Measurements from ENCODE around the gene TTC28. TPM values are rescaled to one million over a fixed set of nuclear protein-coding genes. Genes with fewer than 3 reads are reported as not detected.
"Not testable (repeated sequence)": the region's sequence is repeated elsewhere in the genome, so short reads cannot be mapped to it uniquely, and the experiment has no call there.

The TTC28 gene
- total RNA-seq, 1 donor from 2014 or later, result 1.3 TPM

DNA sequence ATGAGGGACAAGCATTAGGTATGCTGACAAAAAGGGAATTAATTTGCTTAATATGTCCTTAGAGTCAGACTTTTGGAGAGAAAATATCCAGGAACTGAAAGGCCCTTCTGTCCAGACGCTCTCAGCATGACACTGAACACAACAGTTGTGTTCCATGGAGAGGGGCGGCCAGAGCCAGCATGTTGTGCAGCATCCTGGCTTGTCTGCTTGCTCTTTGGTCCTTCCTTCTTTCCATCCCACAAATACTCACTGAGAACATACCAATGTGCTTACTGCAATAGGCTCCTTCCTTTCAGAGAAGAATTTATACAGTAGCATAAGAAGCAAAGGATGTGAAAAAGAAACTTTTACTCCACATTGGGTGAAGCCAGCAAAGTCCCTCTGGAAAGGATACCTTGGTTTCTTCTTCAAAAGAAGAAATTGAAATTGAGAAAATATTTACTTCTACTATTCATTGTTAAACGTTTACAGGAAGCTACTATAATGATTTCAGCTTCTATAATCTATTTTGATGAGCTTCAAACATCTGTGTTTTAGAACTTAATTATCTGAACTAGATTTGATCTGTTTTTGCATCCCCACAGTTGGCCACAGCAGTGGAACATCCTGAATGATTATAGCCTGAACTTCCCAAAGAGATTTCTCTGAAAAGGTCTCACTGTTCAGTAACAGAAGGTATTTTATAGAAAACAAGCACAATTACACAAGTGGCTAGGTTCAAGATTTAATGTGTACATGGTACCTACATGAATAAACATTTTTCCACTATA lies 456.5 kb downstream of the TTC28 start:
- H3K36me3 ChIP-seq (ENCODE audit: control insufficient read depth, insufficient read depth, low read length), result no peaks in the 10 kb centered on the region
- no peak overlapping the region for H3K4me3 ChIP-seq (ENCODE audit: low read depth, low read length)
- H3K27me3 ChIP-seq (ENCODE audit: control insufficient read depth, insufficient read depth, low read length), result no peaks in the 10 kb centered on the region
- TF ChIP-seq, protein P1, sequence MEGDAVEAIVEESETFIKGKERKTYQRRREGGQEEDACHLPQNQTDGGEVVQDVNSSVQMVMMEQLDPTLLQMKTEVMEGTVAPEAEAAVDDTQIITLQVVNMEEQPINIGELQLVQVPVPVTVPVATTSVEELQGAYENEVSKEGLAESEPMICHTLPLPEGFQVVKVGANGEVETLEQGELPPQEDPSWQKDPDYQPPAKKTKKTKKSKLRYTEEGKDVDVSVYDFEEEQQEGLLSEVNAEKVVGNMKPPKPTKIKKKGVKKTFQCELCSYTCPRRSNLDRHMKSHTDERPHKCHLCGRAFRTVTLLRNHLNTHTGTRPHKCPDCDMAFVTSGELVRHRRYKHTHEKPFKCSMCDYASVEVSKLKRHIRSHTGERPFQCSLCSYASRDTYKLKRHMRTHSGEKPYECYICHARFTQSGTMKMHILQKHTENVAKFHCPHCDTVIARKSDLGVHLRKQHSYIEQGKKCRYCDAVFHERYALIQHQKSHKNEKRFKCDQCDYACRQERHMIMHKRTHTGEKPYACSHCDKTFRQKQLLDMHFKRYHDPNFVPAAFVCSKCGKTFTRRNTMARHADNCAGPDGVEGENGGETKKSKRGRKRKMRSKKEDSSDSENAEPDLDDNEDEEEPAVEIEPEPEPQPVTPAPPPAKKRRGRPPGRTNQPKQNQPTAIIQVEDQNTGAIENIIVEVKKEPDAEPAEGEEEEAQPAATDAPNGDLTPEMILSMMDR (IDR thresholded peaks at IDR 0.05; ENCODE audit: insufficient read depth, low read length, severe bottlenecking), result no peak
- DNase-seq (ENCODE audit: low read depth) (no peak), FAIRE-seq (no peak)

DNA sequence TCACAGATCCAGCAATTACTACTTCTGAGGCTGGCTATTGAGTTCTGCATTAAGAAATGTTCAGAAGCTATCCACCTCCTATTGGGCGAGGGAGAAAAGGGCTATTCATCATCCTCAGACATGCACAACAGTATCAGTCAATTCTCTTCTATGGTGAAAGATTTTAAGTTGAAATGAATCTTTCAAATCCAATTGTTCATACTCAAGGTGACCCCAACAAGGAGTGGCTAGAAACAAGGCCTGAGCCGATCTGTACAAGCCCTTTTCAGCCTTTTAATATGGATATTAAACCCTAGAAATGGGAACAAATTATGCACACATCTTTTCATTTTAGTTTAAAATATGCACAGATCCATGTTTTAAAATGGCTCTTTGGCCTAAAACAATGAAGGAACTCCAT lies 457.1 kb downstream of the TTC28 start:
- FAIRE-seq (no peak), DNase-seq (ENCODE audit: low read depth) (no peak)
- H3K36me3 ChIP-seq (ENCODE audit: control insufficient read depth, insufficient read depth, low read length), result no peaks in the 10 kb centered on the region
- TF ChIP-seq, protein P1 (IDR thresholded peaks at IDR 0.05; ENCODE audit: insufficient read depth, low read length, severe bottlenecking), result no peak
- no peaks in the 10 kb centered on the region for H3K27me3 ChIP-seq (ENCODE audit: control insufficient read depth, insufficient read depth, low read length)
- no peak overlapping the region for H3K4me3 ChIP-seq (ENCODE audit: low read depth, low read length)

DNA sequence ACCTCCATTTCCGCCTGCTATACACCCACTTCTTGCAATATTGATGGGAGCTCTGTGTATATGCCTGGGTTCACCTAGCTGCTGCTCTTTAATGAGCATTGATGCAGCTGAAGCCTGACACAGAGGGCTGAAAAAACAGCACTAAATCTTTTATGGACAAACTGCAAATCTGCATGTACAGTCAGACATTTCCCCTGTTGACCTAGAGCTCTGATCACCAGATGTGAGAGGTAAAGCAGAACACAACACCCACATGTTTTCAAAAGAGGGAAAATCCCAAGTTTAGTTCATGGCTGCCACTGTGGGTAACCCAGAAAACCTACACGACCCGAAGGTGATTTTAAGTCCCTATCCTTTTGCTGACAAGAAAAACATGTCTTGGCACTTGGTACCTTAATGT lies 457.6 kb downstream of the TTC28 start:
- H3K36me3 ChIP-seq (ENCODE audit: control insufficient read depth, insufficient read depth, low read length), result no peaks in the 10 kb centered on the region
- no peaks in the 10 kb centered on the region for H3K27me3 ChIP-seq (ENCODE audit: control insufficient read depth, insufficient read depth, low read length)
- no peak for DNase-seq (ENCODE audit: low read depth)
- H3K4me3 ChIP-seq (ENCODE audit: low read depth, low read length), result no peak overlapping the region
- no peak for FAIRE-seq
- TF ChIP-seq, protein P1 (IDR thresholded peaks at IDR 0.05; ENCODE audit: insufficient read depth, low read length, severe bottlenecking), result no peak

DNA sequence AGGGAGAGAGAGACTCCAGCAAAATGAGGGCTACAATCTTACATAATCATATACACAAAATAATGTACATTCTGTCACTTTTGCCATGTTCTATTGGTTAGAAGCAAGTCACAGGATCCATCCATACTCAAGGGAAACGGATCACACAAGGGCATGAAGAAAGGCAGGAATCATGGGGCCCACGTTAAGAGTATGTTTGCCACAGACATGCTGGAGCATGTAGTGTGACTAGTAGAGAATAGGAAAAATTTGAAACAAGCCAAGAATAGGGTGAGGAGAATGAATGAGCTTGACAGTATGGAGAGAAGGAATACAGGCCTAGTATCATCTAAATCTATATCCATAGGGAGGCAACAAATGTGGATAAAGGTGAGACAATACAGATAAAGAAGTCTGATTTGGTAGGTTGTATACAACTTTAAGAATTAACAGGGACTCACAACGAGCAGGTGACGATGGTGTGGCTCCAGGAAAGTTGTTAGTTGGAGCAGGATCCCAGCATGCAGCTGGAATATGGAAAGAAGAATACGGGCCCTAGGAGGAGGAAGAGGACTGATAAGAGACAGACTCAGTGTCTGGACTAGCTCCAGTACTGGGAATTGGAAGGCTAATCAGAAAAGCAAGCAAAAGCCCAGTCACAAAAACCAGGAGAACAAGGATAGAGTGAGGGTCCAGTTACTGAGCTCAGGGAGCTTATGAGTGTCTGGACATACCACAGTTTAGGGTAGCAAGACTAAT lies 458.8 kb downstream of the TTC28 start:
- Histone ChIP-seq H3K36me3 (ENCODE audit: control insufficient read depth, insufficient read depth, low read length) (no peaks in the 10 kb centered on the region), H3K4me3 (ENCODE audit: low read depth, low read length) (no peak overlapping the region), H3K27me3 (ENCODE audit: control insufficient read depth, insufficient read depth, low read length) (no peaks in the 10 kb centered on the region)
- DNase-seq (ENCODE audit: low read depth) (peak; percentile 63), FAIRE-seq (no peak)
- TF ChIP-seq, protein P1 (IDR thresholded peaks at IDR 0.05; ENCODE audit: insufficient read depth, low read length, severe bottlenecking), result no peak

DNA sequence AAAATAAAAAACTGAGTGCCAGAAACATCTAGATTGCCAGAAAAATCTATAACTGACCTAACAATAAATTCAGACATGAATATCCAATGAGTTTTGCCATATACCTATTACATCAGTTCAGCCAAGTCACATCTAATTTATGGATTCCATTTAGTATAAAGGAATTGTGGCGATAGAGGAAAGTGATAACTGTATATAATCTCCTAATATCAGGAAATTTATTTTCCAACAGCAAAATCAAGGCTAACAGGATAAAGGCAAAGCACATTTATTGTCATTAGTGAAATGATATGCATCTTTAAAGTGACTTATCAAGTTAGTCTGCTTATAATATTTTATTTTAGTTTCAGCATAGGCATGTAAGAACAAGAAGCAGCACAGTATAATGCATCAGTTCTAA lies 462.4 kb downstream of the TTC28 start:
- H3K36me3 ChIP-seq (ENCODE audit: control insufficient read depth, insufficient read depth, low read length), result no peaks in the 10 kb centered on the region
- FAIRE-seq, result no peak
- TF ChIP-seq, protein P1 (IDR thresholded peaks at IDR 0.05; ENCODE audit: insufficient read depth, low read length, severe bottlenecking), result no peak

DNA sequence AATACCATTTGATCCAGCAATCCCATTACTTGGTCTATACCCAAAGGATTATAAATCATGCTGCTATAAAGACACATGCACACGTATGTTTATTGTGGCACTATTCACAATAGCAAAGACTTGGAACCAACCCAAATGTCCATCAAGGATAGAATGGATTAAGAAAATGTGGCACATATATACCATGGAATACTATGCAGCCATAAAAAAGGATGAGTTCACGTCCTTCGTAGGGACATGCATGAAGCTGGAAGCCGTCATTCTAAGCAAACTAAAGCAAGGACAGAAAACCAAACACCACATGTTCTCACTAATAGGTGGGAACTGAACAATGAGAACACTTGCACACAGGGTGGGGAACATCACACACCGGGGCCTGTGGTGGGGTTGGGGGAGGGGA lies 464.9 kb downstream of the TTC28 start:
- not testable (repeated sequence) for FAIRE-seq; H3K4me3 ChIP-seq (ENCODE audit: low read depth, low read length); H3K27me3 ChIP-seq (ENCODE audit: control insufficient read depth, insufficient read depth, low read length); DNase-seq (ENCODE audit: low read depth); H3K36me3 ChIP-seq (ENCODE audit: control insufficient read depth, insufficient read depth, low read length)

More for the DNA sequence above, 462.4 kb downstream of the TTC28 start:
- no peaks in the 10 kb centered on the region for H3K27me3 ChIP-seq (ENCODE audit: control insufficient read depth, insufficient read depth, low read length)
- DNase-seq (ENCODE audit: low read depth), result no peak
- H3K4me3 ChIP-seq (ENCODE audit: low read depth, low read length), result no peak overlapping the region

DNA sequence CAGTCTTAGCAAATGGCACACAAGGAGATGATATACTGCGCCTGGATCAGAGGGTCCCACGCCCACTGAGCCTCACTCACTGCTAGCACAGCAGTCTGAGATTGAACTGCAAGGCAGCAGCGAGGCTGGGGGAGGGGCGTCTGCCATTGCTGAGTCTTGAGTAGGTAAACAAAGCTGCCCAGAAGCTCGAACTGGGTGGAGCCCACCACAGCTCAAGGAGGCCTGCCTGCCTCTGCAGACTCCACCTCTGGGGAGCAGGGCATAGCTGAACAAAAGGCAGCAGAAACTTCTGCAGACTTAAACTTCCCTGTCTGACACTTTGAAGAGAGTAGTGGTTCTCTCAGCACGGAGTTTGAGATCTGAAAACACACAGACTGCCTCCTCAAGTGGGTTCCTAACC lies 470.2 kb downstream of the TTC28 start:
- H3K36me3 ChIP-seq (ENCODE audit: control insufficient read depth, insufficient read depth, low read length); DNase-seq (ENCODE audit: low read depth); H3K27me3 ChIP-seq (ENCODE audit: control insufficient read depth, insufficient read depth, low read length); H3K4me3 ChIP-seq (ENCODE audit: low read depth, low read length); FAIRE-seq: not testable (repeated sequence)

Measured in bronchial epithelial cell (primary cell).